DOHH2 (cell line): ENCODE results near the gene GANC.

ENCODE experiments used
- CTCF ChIP-seq: fragments of 200-600 bp; sonication (generic); IDR thresholded peaks from one replicate; pipeline ENCODE4 v1.5.1; 2014; ENCODE audit warnings: antibody characterized with exemption, mild to moderate bottlenecking, low read depth, low read length; ENCODE audit not compliant: poor library complexity, severe bottlenecking
- EZH2phosphoT487 ChIP-seq: fragments of 200-600 bp; sonication (generic); IDR thresholded peaks from 2 replicates; pipeline ENCODE4 v1.6.1; 2017; ENCODE audit warnings: borderline replicate concordance, mild to moderate bottlenecking, antibody characterized with exemption, low read length, moderate library complexity, mixed read lengths

GRCh38 chr15:42395838-42396237 lies 122.8 kb downstream of the GANC start:
- TF ChIP-seq CTCF, result no peak
- no peak for TF ChIP-seq EZH2phosphoT487
